Liver (tissue), 9 donors: Measurements from ENCODE around the gene ZDHHC11. TPM values are rescaled to one million over a fixed set of nuclear protein-coding genes. Genes with fewer than 3 reads are reported as not detected.
A peak's percentile ranks its signal among the peaks of the same experiment; 100 is the strongest.

Source experiments
- DNase-seq: peaks from one replicate; pipeline ENCODE4 v3.0.0-alpha.2; 2017; ENCODE audit warnings: low spot score
- H3K27ac ChIP-seq, 2 donors: one replicate each; pipeline ENCODE4 v1.7.0; 2013; ENCODE audit warnings: inconsistent platforms in 2 of 2, low read length in 2 of 2, control low read depth in 1 of 2, low read depth in 1 of 2, mild to moderate bottlenecking in 1 of 2
- H3K27me3 ChIP-seq, 4 donors: one replicate each; pipeline versions ENCODE4 v1.6.1 to v1.7.0; 2013; ENCODE audit warnings: low read length in 3 of 4, inconsistent platforms in 1 of 4, mild to moderate bottlenecking in 1 of 4, moderate library complexity in 1 of 4; ENCODE audit not compliant: control insufficient read depth in 4 of 4, insufficient read depth in 4 of 4
- H3K36me3 ChIP-seq, 4 donors: one replicate each; pipeline versions ENCODE4 v1.6.1 to v1.7.0; 2013; ENCODE audit warnings: low read length in 3 of 4, mild to moderate bottlenecking in 3 of 4, low read depth in 1 of 4, moderate library complexity in 1 of 4; ENCODE audit not compliant: control insufficient read depth in 4 of 4, insufficient read depth in 3 of 4
- H3K4me1 ChIP-seq, 4 donors: one replicate each; pipeline versions ENCODE4 v1.6.1 to v1.7.0; 2013; ENCODE audit warnings: low read length in 3 of 4, mild to moderate bottlenecking in 3 of 4, moderate library complexity in 1 of 4; ENCODE audit not compliant: control insufficient read depth in 4 of 4, insufficient read depth in 4 of 4
- H3K4me3 ChIP-seq, 3 donors: one replicate each; pipeline versions ENCODE4 v1.6.1 to v1.7.0; 2013; ENCODE audit warnings: low read length in 3 of 3, control low read depth in 1 of 3, low read depth in 1 of 3, mild to moderate bottlenecking in 1 of 3
- H3K9ac ChIP-seq, 2 donors: one replicate each; pipeline ENCODE4 v1.7.0; 2013; ENCODE audit warnings: low read length in 2 of 2, mild to moderate bottlenecking in 2 of 2, moderate library complexity in 2 of 2, control low read depth in 1 of 2, low read depth in 1 of 2
- H3K9me3 ChIP-seq, 4 donors: one replicate each; pipeline versions ENCODE4 v1.6.1 to v1.7.0; 2013; ENCODE audit warnings: low read length in 3 of 4; ENCODE audit not compliant: control insufficient read depth in 4 of 4
- EGR1 ChIP-seq, 2 donors: IDR thresholded peaks; 2 replicates each; pipeline ENCODE4 v1.6.1; 2016 to 2018; ENCODE audit warnings: antibody characterized with exemption in 2 of 2, low read depth in 2 of 2
- FOXA1 ChIP-seq: IDR thresholded peaks from 2 replicates; pipeline ENCODE4 v1.6.1; 2016; ENCODE audit warnings: antibody characterized with exemption
- FOXA2 ChIP-seq: IDR thresholded peaks from 2 replicates; pipeline ENCODE4 v1.6.1; 2016; ENCODE audit warnings: antibody characterized with exemption
- GABPA ChIP-seq, 2 donors: IDR thresholded peaks in 1 of 2; conservative IDR thresholded peaks in 1 of 2; 2 replicates each; pipeline ENCODE4 v1.6.1; 2016; ENCODE audit warnings: antibody characterized with exemption in 2 of 2, mild to moderate bottlenecking in 1 of 2, moderate library complexity in 1 of 2
- HNF4A ChIP-seq, 2 donors: conservative IDR thresholded peaks; 2 replicates each; pipeline ENCODE4 v1.6.1; 2016; ENCODE audit warnings: antibody characterized with exemption in 2 of 2, mild to moderate bottlenecking in 2 of 2
- HNF4G ChIP-seq: IDR thresholded peaks from 2 replicates; pipeline ENCODE4 v1.6.1; 2016; ENCODE audit warnings: antibody characterized with exemption
- JUND ChIP-seq, 2 donors: IDR thresholded peaks; 2 replicates each; pipeline ENCODE4 v1.6.1; 2016; ENCODE audit warnings: antibody characterized with exemption in 2 of 2
- NR2F2 ChIP-seq: IDR thresholded peaks from 2 replicates; pipeline ENCODE4 v1.6.1; 2016; ENCODE audit warnings: antibody characterized with exemption
- RXRA ChIP-seq, 2 donors: IDR thresholded peaks; 2 replicates each; pipeline ENCODE4 v1.6.1; 2017 to 2018; ENCODE audit warnings: antibody characterized with exemption in 2 of 2, mild to moderate bottlenecking in 1 of 2
- SP1 ChIP-seq: IDR thresholded peaks from 2 replicates; pipeline ENCODE4 v1.6.1; 2018; ENCODE audit warnings: antibody characterized with exemption, mild to moderate bottlenecking
- YY1 ChIP-seq: IDR thresholded peaks from 2 replicates; pipeline ENCODE4 v1.6.1; 2016; ENCODE audit warnings: antibody characterized with exemption, mild to moderate bottlenecking
- ZBTB33 ChIP-seq: IDR thresholded peaks from 2 replicates; pipeline ENCODE4 v1.6.1; 2016; ENCODE audit warnings: antibody characterized with exemption
- WGBS: extraction: QIAGEN DNeasy Blood & Tissue Kit; methylation state at CpG from one replicate; pipeline ENCODE4 v1.1.7; 2013; 5-methylcytosine and 5-hydroxymethylcytosine counted together
- polyA plus RNA-seq, 2 donors: library from polyadenylated mRNA; stranded (reverse) in 1 of 2; unstranded in 1 of 2; fragments of 200-250 nt in 1 of 2; fragments of >200 nt in 1 of 2; fragmentation: Nextera tagmentation in 1 of 2; extraction: Ambion mirVana in 1 of 2; gene quantifications; one replicate each; pipeline versions ENCODE4 v1.2.1 to v1.2.3, GENCODE V29; 2013 to 2015
- total RNA-seq, 2 donors: library from RNA; depleted of rRNA; stranded (reverse); fragments of >200 nt; gene quantifications; one replicate each; pipeline ENCODE4 v1.2.3, GENCODE V29; 2014
- TF ChIP-seq, protein P1 (sequence below): IDR thresholded peaks from 2 replicates; pipeline ENCODE4 v1.6.1; 2016; ENCODE audit warnings: antibody characterized with exemption
- TF ChIP-seq, protein P2 (sequence below): IDR thresholded peaks from 2 replicates; pipeline ENCODE4 v1.6.1; 2016; ENCODE audit warnings: antibody characterized with exemption, mild to moderate bottlenecking
- donor health status: healthy.
- donor health status: healthy.
- donor health status: healthy.
- donor health status: healthy.
- donor health status: healthy.

ZDHHC11 gene
- total and polyA plus RNA-seq, 4 donors, result 0.93 to 3.2 (median 1.3) TPM

DNA sequence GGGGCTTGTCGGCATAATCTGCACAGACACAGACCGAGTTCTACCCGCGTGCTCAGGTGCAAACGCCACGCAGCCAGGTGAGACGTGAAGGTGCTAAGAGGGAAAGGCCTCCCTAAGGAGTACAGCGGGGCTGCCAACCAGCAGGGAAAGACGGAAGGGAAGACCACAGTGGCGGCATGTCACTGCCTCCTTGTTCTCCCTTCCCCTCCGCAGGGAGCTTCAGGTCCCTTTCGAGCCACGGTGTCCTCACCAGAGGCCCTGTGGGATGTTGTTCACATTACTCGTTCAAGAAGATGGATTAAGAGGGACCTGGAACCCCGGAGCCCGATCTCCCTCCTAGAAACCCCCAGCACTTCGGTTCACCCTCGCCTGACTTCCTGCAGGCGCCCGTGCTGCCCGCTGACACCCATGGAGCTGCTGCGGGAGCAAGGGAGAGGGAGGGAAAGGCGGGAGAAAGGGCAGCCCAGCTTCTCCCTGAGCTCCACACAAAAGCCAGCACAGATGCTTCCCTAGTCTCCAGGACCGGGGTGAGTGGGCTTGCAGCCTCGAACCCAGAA, 41.1 kb upstream of the ZDHHC11 start (continued):
- TF ChIP-seq JUND (IDR thresholded peaks at IDR 0.05) (no peak), NR2F2 (no peak), HNF4G (no peak), ZBTB33 (no peak), GABPA (IDR thresholded peaks at IDR 0.05 in 1 of 2, conservative IDR thresholded peaks at IDR 0.05 in 1 of 2) (no peak), RXRA (IDR thresholded peaks at IDR 0.05) (no peak), HNF4A (conservative IDR thresholded peaks at IDR 0.05) (no peak), EGR1 (IDR thresholded peaks at IDR 0.05; ENCODE audit: low read depth in 2 of 2) (no peak), FOXA2 (no peak)

- Histone ChIP-seq H3K4me3 (peak overlapping the region; percentile 81 to 85 (median 81)), H3K9ac (peak overlapping the region in 1 of 2 donors; percentile 15), H3K4me1 (peaks cover 5 to 21% (median 13%) of the 10 kb centered on the region in 4 donors), H3K27me3 (no peaks in the 10 kb centered on the region), H3K36me3 (peaks cover 5 to 45% (median 36%) of the 10 kb centered on the region in 4 donors), H3K27ac (no peak overlapping the region), H3K9me3 (no peaks in the 10 kb centered on the region)
- WGBS, result 84% methylated on average over 34 of the region's 34 CpGs
- no peak for DNase-seq
- TF ChIP-seq JUND (IDR thresholded peaks at IDR 0.05) (no peak), GABPA (IDR thresholded peaks at IDR 0.05 in 1 of 2, conservative IDR thresholded peaks at IDR 0.05 in 1 of 2) (no peak), FOXA1 (no peak), SP1 (no peak), YY1 (no peak)
- TF ChIP-seq, protein P1, sequence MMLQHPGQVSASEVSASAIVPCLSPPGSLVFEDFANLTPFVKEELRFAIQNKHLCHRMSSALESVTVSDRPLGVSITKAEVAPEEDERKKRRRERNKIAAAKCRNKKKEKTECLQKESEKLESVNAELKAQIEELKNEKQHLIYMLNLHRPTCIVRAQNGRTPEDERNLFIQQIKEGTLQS, result no peak
- TF ChIP-seq, protein P2, sequence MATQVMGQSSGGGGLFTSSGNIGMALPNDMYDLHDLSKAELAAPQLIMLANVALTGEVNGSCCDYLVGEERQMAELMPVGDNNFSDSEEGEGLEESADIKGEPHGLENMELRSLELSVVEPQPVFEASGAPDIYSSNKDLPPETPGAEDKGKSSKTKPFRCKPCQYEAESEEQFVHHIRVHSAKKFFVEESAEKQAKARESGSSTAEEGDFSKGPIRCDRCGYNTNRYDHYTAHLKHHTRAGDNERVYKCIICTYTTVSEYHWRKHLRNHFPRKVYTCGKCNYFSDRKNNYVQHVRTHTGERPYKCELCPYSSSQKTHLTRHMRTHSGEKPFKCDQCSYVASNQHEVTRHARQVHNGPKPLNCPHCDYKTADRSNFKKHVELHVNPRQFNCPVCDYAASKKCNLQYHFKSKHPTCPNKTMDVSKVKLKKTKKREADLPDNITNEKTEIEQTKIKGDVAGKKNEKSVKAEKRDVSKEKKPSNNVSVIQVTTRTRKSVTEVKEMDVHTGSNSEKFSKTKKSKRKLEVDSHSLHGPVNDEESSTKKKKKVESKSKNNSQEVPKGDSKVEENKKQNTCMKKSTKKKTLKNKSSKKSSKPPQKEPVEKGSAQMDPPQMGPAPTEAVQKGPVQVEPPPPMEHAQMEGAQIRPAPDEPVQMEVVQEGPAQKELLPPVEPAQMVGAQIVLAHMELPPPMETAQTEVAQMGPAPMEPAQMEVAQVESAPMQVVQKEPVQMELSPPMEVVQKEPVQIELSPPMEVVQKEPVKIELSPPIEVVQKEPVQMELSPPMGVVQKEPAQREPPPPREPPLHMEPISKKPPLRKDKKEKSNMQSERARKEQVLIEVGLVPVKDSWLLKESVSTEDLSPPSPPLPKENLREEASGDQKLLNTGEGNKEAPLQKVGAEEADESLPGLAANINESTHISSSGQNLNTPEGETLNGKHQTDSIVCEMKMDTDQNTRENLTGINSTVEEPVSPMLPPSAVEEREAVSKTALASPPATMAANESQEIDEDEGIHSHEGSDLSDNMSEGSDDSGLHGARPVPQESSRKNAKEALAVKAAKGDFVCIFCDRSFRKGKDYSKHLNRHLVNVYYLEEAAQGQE, result no peak
Observed at GRCh38 chr5:891117-891836, 40.5 kb upstream of the ZDHHC11 start.
